Gastrocnemius medialis (tissue), 4 donors: Measurements from ENCODE around the gene NR2E1.

Source experiments
- POLR2A ChIP-seq, 2 donors: fragments of 450-650 bp; IDR thresholded peaks; one replicate each; pipeline ENCODE4 v1.6.1; 2017; ENCODE audit warnings: antibody characterized with exemption in 2 of 2, mild to moderate bottlenecking in 2 of 2, moderate library complexity in 2 of 2
- TF ChIP-seq, protein P1 (sequence below), 5 experiments: fragments of 450-650 bp in 3 of 5; fragments of 200-600 bp in 2 of 5; sonication (generic) in 2 of 5; IDR thresholded peaks in 4 of 5; conservative IDR thresholded peaks in 1 of 5; 1 replicate in 4 of 5; 2 replicates in 1 of 5; pipeline ENCODE4 v1.5.1; 2016 to 2019; ENCODE audit warnings: antibody characterized with exemption in 5 of 5, mild to moderate bottlenecking in 3 of 5, moderate library complexity in 3 of 5

DNA sequence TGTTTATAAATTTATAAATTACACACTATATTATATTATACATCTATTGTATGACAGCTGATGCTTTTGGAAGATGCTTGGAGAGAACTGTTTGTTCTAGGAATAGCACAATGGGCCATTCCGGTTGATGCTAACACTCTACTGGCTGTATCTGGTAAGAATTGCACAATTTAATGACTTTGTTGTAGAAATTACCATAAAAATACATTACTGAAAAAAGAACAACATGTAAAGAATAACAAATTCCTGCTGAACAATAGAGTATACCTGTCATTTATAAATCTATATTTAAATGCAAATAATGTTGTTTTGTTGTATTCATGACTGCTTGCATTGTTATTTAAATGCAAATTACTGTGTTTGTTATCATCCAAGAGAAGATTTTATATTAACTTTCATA is 14.4 kb downstream of the NR2E1 start:
- TF ChIP-seq, protein P1, sequence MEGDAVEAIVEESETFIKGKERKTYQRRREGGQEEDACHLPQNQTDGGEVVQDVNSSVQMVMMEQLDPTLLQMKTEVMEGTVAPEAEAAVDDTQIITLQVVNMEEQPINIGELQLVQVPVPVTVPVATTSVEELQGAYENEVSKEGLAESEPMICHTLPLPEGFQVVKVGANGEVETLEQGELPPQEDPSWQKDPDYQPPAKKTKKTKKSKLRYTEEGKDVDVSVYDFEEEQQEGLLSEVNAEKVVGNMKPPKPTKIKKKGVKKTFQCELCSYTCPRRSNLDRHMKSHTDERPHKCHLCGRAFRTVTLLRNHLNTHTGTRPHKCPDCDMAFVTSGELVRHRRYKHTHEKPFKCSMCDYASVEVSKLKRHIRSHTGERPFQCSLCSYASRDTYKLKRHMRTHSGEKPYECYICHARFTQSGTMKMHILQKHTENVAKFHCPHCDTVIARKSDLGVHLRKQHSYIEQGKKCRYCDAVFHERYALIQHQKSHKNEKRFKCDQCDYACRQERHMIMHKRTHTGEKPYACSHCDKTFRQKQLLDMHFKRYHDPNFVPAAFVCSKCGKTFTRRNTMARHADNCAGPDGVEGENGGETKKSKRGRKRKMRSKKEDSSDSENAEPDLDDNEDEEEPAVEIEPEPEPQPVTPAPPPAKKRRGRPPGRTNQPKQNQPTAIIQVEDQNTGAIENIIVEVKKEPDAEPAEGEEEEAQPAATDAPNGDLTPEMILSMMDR (IDR thresholded peaks at IDR 0.05 in 4 of 5, conservative IDR thresholded peaks at IDR 0.05 in 1 of 5): no peak
- no peak for TF ChIP-seq POLR2A (IDR thresholded peaks at IDR 0.05)
